ENCODE results near the gene PSMB3.

Gene PSMB3

GRCh38 chr17:38733982-38734973 lies 18.3 kb upstream of the PSMB3 start:
- peak; percentile 24 for DNase-seq

DNA sequence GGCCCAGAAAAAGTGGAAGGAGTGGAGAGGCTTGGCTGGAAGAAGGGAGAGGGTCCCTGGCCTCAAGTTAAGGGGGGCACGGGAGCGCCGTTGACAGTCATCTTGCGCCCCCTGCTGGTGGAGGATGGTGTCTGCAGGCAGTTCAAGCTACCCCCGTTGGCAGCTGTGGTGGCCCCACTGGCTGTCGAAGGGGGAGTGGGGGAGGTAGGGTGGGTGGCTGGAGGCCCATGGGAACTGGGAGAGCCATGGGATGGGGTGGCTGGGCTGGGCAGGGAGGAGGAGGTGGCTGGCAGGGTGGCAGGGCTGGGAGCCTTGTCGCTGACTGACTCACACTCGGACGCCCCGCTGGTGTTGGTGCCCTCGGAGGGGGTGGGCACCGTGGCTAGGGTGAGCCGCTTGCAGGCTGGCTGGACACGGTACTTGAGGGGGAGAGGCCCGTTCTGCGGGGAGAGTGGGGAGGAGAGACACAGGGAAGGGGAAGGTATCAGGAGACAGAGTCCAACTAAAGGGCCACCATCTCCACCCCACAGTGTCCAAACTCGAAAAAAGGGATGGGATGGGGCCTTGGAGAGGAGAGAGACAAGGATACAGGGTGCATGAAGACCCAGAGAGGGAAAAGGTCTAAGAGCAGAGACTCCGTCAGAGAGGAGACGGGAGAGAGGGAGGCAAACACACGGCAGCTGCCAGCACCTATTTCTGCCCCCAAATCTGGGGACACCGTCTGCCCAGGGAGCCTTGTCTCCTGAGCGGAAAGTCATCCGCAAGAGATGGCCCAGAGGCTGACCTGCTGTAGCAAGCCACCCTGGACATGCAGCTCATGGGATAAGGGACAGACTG lies 17.2 kb upstream of the PSMB3 start:
- peak; percentile 42 for DNase-seq

- no peak for DNase-seq
Measured at GRCh38 chr17:38738007-38738662, 14.4 kb upstream of the PSMB3 start.

DNA sequence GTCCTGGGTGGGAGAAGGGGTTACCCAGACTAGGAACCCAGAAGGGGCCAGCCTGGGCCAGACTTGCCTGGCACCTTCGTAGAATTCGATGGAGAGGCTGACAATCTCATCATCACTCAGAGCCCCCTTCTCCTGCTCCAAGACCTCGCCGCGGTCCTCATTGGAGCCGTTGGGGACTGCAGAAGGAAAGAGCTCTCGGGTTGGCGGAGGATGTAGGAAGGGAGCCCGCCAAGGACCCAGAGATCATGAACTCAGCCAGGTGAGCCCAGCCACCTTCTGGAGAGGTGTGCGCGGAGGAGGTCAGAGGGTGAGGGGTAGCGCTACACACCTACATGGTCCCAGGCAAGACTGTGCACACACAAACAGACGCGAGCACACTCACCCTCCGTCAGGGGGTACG lies 13.9 kb upstream of the PSMB3 start:
- DNase-seq: no peak

- no peak for DNase-seq
Measured at GRCh38 chr17:38739305-38739704, 13.2 kb upstream of the PSMB3 start.

DNA sequence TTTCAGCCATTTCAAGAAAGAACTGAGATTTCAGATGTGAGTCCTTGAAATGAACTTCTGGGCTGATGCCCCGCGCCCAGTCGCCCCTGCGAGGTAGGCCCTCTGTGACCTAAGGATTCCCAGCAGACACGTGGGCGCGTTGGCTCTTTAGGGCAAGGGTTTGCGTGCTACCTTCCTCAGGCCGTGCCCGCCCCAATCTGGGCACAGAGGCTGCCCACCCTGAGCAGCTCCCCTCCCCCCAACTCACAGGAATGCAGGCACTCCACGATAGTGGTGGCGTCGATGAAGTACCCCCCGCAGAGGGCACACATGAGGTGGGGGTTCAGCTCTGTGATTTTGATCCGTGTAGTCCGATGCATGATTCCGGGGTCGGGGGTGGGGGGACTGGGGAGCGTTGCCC lies 12.5 kb upstream of the PSMB3 start:
- DNase-seq: no peak

- no peak for DNase-seq
Measured at GRCh38 chr17:38740806-38741205, 11.7 kb upstream of the PSMB3 start.

DNA sequence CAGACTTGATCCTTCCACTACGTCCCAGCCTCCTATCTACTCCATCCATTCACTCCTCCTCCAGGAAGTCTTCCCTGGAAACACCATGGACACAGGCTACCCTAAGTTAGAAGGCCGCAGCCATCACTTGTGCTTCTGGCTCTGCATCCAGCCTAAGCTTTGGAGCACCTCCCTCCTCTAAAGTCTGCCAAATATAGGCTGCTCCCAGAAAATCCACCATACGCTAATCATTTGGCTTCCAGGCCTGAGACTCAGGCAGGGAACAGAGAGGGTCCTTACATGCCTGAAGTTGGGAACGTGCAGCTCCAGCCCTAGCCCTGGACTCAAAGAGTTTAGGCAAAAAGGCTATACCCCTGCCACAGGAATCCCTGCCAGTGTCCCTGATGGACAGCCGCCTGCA lies 11.1 kb upstream of the PSMB3 start:
- DNase-seq: no peak

DNA sequence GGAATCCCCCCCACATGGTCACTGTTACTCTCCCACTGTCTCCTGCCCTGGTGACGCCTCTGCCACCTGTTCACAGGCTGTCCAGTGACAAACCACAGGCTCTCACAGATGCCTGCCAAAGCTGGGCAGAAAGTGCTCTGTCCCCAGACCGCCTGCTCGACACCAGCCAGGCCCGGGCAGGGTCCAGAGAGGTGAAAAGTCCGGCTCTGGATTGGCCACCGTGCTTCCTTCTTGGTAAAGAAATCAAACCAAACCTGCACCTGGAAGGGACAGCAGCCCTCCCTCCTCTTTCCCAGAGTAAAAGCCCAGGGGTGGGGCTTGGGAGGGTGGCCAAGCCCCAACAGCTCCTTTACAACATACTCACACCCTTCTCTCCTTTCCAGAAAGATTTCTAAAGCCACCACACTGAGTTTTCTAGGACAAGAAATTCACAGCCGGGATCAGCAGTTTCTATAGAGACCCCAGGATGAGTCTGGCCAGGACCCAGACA lies 10.6 kb upstream of the PSMB3 start:
- no peak for DNase-seq

DNA sequence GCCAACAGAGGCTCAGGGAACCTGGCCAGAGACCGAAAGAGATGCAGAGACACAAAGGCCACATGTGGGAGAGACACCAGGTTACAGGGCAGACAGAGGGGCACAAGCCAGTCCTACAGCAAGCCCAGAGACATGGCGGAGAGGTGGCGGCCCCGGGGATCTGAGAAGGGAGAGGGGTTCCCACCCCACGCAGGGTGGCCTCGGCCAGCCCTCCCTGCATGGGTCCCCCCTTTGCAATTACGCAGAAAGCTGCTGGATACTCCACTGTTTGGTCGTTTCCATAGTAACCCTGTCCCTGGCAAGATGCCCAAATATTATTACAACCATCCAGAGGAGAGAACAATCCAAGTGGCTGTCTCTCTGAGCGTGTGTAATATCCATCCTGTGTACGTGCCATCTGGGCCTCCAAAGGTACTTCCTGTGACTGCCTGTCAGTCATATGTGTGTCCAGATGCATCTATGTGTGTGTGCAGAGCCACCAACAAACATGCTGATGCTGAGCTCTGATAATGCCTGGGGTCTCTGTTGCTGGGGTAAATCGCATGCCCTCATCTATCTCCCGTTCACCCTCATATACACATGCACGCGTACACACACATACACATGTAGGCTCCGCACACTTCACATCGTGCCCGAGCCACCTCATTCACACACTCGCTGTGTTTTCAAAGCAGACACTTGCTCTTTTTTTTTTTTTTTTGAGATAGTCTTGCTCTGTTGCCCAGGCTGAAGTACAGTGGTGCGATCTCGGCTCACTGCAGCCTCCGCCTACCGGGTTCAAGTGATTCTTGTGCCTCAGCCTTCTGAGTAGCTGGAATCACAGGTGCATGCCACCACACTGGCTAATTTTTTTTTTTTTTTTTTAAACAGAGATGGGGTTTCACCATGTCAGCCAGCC lies 9.9 kb upstream of the PSMB3 start:
- peak; percentile 93 for DNase-seq

GRCh38 chr17:38743556-38744171 lies 8.9 kb upstream of the PSMB3 start:
- DNase-seq: no peak

DNA sequence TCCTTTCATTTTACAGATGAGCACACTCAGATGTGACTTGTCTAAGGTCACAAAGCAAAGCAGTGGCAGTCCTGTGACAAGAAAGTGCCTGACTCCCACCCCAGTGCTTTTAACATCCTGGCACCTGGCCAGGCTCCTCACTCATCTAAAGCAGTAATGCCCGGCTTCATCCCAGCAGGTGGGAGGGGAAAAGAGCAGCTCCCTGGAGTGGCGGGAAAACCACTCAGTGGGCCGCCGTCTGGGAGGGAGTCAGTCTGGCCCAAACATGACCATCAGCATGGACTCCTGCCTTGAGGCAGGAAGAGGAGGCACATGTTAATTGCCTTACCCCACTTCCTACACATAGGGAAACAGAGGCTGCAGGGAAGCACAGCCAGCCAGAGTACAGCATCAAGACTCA lies 7.0 kb upstream of the PSMB3 start:
- DNase-seq: no peak

GRCh38 chr17:38746004-38746848 lies 6.3 kb upstream of the PSMB3 start:
- DNase-seq: no peak

DNA sequence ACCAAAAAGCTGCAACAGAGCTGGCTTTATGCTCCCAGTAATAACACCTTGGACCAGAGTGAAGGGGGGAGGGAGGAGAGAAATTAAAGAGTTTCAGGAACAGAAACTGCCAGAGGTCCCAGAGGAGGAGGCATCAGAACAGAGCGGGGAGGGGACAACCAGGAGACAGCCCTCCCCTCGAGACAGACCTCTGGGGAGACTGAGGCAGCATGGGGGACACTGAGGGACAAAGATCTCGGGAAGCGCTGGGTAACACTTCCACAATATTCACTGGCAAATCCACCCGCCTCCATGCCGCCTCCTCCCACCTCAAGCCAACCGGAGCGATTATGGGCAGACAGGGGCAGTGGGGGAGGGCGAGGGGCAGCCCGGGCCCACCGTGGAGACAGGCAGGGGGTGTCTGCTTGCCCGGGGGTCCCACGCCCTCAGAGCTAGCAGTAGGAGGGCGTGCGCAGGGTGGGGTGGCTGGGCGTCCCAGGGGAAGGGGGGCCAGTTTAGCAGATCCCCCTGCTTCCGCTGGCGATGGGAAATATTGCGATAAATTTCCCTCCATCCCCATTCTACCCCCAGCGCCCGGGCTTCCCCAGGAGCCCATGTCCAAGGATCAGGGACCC lies 5.6 kb upstream of the PSMB3 start:
- no peak for DNase-seq

- DNase-seq: no peak
Measured at GRCh38 chr17:38747463-38748148, 4.9 kb upstream of the PSMB3 start.

DNA sequence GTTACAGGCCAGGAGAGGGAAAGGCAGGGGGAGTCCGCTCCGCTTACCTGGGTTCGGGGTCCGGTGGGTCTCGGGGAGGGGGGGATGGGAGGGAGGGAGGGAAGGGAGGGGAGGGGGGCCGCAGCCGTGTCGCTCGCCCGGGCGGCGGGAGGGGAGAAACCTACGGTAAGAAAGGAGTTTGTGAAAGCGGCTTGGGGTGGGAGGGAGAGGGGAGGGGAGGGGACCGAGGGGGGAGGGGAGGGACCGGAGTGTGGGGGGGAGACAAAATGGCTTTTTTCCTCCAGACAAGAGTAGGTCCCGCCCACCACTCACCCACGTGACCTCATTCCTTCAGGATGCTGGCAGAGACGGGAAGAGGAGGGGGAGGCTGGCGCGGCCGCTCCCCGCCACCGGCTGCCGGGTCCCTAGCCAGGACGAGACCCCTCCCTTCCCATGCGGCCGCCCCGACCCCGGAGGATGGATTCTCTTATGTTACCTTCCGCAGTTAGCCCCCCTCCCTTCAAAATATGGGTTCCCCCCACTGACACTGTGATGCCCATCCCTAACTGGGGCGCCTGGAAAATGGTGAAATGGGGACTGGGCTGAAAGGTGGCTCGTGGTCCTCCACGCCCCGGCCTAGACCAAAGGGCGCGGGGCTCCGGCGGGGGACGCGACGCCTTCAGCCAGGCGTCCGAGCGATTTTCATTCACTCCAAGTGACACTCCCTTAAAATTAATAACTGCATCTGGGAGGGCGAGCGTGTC lies 4.2 kb upstream of the PSMB3 start, which contains the start of gene PCGF2:
Gene PCGF2 (minus strand): TSS at position 188 of the 743 bp plus-strand sequence. CDS start 7,934 bp downstream, outside the sequence.
- peak; percentile 93 for DNase-seq

- DNase-seq: no peak
Measured at GRCh38 chr17:38748892-38749222, 3.7 kb upstream of the PSMB3 start.

- DNase-seq: peak; percentile 56
Measured at GRCh38 chr17:38749223-38750043, 3.1 kb upstream of the PSMB3 start.

Data from fibroblast of skin of right biceps (primary cell).